Activated T-cell treated with anti-CD3 and anti-CD28 coated beads for 24 hours (primary cell): ENCODE data around the gene CLEC2B.

ENCODE experiments used
- DNase-seq: peaks from one replicate; pipeline ENCODE4 v3.0.0-alpha.2; 2020; ENCODE audit warnings: low read depth

Gene CLEC2B

GRCh38 chr12:9868951-9869306, 225 bp downstream of the CLEC2B start:
- no peak for DNase-seq

DNA sequence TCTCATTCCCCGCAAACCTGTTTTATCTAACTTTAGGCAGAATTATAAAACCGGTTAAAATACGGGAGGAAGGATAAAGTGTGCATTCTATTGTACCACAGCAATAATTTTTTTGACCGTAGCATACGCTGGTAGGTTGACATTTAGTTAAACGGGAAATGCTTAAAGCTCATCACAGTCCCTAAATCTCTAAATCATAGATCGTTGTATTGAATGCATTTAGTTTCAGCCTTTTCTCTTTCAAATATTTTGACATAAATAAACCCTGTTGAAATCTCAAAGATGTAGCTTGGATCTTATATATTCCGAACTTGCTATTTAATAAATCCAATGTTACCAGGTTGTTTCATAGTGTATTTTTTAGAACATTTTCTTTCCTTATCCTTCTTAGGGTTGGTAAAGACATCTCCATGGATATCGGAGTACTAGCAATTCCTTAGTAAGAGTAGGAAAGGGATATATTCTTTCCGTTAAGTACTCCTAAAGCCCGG, 798 bp downstream of the CLEC2B start:
- no peak for DNase-seq

GRCh38 chr12:9867531-9867930, 1.6 kb downstream of the CLEC2B start:
- no peak for DNase-seq

GRCh38 chr12:9866860-9867269, 2.3 kb downstream of the CLEC2B start:
- no peak for DNase-seq

- DNase-seq: no peak
Measured at GRCh38 chr12:9864913-9865675, 4.1 kb downstream of the CLEC2B start.

GRCh38 chr12:9858135-9858534, 11.0 kb downstream of the CLEC2B start:
- no peak for DNase-seq

GRCh38 chr12:9856894-9857293, 12.3 kb downstream of the CLEC2B start:
- no peak for DNase-seq

- no peak for DNase-seq
Measured at GRCh38 chr12:9856151-9856550, 13.0 kb downstream of the CLEC2B start.

- no peak for DNase-seq
Measured at GRCh38 chr12:9851927-9852326, 17.2 kb downstream of the CLEC2B start.

DNA sequence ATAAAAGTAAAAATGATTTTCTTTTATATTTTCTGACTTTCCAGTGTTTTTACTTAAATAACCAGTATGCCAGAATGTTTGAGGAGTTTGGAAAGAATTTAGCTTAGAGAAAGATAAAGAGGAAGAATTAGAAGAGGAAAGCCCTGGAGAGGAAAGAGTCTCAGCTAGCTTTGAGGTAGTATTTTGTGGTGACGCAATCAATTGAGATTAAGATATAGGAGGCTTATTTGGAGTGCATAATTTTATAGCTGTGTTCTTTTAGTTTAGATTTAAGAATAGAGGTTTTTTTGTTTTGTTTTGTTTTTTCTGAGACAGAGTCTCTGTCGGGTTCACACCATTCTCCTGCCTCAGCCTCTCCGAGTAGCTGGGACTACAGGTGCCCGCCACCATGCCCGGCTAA, 18.1 kb downstream of the CLEC2B start:
- DNase-seq: no peak

- DNase-seq: no peak
Measured at GRCh38 chr12:9848899-9849298, 20.3 kb downstream of the CLEC2B start.

GRCh38 chr12:9843407-9843806, 25.7 kb downstream of the CLEC2B start:
- DNase-seq: no peak

GRCh38 chr12:9831720-9832119, 37.4 kb downstream of the CLEC2B start:
- DNase-seq: no peak

- DNase-seq: no peak
Measured at GRCh38 chr12:9829982-9830381, 39.2 kb downstream of the CLEC2B start.

DNA sequence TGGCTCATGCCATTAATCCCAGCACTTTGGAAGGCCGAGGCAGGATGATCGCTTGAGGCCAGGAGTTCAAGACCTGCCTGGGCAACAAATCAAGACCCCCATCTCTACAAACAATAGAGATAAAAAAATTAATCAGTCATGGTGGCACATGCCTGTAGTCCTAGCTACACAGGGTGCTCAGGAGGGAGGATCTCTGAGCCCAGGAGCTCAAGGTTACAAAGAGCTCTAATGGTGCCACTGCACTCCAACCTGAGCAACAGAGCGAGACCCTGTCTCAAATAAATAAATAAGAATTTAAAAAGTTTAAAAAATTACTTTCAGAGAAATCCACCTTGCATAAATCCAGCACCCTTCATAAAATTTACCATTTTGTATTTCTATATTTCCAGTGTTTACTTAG, 39.7 kb downstream of the CLEC2B start:
- DNase-seq: no peak

DNA sequence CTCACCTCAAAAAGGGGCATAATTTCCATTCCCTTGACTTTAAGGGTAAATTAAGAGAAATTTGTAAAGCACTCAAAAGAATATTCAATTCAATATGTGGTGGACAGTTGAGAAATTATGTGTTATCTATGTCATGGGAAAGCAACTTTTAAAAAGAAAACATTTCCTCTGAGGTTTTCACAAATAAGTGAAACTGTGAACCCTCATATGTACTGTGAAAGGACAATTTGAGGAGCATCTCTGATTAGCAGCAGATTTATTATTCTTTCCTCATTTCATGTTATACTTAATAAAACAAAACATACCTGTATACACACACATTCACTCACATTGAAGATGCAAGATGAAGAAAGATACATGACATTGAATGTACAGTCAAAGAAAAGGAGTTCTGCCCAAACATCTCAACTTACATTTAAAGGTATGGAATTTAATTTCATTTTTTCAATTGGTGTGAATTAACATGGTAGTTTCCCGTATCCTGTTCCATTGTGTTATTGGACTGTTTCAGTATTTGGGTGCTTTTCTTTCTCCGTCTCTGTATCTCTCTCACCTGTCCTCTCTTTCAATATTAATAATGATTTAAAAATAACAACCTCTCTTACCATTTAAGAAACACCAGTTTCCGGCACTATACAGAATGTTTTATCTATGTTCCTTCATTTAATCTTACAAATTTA, 41.8 kb downstream of the CLEC2B start, which contains the start of gene KLRF1:
Gene KLRF1 (plus strand): TSS at position 273 of the 680 bp plus-strand sequence. CDS start 64 bp downstream, at position 337.
- DNase-seq: no peak

DNA sequence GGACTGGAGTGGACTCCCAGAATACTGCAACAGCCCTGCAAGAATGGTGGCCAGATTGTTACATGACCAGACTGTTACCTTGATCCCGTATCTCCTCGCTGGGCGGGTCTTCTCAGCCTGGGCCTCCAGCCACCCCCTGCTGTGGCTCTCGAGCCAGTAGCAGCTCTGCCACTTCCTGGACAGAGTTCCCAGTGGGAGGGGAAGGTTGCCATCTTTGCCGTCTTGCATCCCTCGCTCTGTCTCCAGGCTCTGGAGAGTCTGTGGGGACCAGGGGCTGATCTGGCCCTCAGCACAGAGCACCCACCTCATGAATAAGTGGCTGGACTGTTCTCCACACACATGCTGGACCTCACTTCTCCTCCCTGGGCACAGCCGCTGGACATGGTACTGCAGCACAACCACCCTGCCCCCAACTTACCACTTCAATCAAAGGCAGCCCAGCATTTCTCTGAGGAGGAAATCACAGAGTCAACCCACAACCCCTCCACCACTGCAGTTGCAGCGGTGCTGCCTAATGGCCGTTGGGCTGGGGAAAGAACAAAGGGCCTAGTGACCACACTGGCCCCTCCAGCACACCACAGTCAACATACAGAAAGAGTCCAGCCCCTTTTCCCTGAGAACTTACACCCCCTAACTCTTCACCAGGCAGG, 48.7 kb downstream of the CLEC2B start:
- DNase-seq: no peak

GRCh38 chr12:9813821-9814798, 55.0 kb downstream of the CLEC2B start:
- peak; percentile 89 for DNase-seq

DNA sequence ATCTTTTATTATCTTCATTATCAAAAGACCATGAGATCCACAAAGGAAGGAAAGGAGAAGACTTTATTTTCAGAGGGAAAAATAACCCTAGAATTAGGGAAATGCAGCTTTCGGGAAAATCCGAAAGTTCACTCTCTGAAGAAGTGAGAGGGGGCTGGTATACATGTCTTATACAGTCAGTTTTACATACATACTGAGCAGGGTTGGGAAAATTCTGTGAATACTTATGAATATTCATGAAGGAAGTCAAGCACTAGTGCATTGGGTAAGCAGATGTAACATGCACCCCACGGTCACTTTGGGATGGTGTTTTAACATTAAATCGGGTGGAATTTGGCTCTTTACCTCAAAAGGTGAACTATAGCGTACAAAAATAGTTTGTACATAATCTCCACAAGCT, 57.5 kb downstream of the CLEC2B start:
- no peak for DNase-seq

DNA sequence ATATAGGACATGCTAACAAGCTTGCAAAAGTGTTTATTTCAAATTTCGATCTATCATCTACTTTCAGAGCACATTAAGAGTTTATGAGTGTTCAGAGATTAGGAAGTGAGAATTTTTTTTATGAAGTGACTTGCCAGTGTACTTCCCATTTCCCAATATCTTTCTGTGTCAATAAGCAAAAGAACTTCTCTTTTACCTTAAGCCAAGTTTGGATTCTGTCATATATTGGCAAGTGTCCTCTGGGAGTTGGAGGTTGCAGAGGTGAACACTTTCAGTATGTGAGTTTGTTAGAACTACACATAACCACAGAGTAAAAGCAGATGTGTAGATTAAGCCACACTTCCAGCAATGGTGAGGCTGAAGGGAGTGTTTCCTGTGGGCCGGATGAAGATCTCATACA, 58.5 kb downstream of the CLEC2B start:
- DNase-seq: no peak

DNA sequence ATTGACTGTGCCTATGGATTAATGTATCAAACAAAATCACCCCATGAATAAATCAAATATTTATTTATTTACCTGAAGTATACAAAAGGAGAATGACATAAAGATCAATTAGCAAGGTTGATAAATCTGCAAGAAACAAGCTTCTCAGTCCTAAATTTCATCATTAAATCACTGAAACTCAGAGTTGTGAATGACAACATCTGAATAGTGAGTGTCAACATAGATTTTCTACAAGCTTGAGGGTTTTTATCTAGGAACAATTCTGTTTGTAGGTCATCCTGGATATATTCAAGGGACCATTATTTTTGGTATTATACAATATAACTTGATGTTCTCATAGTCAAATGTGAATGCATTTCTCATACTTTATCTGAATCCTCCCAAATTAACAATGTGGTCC, 59.3 kb downstream of the CLEC2B start:
- DNase-seq: no peak

DNA sequence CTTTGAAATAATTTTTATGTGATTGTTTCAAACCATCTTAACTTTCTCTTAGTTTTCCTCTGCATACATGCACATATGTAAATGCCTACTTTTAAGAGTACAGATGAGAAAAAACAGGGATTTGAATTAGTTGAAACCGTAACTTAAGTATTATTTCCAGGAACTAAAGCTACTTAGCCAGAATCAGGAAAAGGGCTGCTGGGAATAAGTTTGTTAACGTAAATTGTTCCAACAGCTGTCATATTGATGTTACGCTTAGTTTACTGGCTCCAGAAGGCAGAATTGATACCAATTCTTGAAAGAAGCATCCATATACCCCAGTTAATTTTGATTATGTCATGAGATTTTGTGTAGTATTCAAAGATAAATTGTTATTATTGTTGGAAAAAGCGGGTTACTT, 59.8 kb downstream of the CLEC2B start:
- DNase-seq: no peak
